ENCODE results near the gene DUSP2.

DNA sequence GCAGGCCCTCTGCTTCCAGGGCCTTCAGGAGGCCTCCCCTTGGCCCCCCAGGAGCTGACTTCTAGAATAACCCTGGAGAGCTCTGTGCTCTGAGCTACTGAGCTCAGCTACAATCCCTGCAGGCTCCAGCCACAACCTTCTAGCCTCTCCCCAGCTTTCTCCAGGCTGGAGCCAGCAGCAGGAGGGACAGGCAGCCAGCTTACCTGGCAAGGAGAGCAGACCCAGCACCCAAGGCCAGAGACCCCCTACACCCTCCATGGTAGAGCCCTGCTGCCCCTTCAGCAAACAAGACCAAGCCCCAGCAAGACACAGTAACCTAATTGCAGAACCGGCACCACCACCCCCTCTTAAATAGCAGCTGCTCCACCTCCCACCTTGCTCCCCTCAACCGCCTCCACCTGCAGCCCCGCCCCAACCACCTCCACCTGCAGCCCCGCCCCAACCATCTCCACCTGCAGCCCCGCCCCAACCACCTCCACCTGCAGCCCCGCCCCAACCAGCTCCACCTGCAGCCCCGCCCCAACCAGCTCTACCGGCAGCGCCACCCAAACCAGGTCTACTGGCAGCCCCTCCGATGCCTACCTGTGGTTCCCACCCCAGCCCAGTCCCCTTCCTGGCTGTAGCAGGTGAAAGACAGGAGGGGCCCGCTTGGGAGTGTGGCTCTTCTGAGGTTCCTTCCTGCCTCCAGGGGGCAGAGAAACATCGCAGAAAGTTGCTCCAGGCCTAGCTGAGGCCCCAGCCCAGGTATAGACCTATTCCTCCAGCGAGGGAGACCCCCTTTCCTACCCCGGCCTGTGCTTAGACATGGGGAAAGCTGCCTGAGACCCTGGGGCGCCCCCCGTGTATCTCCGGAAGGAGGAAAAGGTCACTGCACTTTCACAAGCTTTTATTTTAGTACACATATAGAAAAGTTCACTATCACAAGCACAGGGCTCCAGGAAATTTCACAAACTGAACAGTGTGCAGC, 6.8 kb downstream of the DUSP2 start, which contains the start of gene ASTL:
- TF ChIP-seq POLR2AphosphoS5 (IDR thresholded peaks at IDR 0.05; ENCODE audit: low read depth) = no peak
- TF ChIP-seq, protein P1, sequence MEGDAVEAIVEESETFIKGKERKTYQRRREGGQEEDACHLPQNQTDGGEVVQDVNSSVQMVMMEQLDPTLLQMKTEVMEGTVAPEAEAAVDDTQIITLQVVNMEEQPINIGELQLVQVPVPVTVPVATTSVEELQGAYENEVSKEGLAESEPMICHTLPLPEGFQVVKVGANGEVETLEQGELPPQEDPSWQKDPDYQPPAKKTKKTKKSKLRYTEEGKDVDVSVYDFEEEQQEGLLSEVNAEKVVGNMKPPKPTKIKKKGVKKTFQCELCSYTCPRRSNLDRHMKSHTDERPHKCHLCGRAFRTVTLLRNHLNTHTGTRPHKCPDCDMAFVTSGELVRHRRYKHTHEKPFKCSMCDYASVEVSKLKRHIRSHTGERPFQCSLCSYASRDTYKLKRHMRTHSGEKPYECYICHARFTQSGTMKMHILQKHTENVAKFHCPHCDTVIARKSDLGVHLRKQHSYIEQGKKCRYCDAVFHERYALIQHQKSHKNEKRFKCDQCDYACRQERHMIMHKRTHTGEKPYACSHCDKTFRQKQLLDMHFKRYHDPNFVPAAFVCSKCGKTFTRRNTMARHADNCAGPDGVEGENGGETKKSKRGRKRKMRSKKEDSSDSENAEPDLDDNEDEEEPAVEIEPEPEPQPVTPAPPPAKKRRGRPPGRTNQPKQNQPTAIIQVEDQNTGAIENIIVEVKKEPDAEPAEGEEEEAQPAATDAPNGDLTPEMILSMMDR (conservative IDR thresholded peaks at IDR 0.05; ENCODE audit: low read depth in 2 of 2) = peak; percentile 59 to 82
- no peak for TF ChIP-seq JUNB (IDR thresholded peaks at IDR 0.05; ENCODE audit: unreplicated experiment)
- TF ChIP-seq, protein P2, sequence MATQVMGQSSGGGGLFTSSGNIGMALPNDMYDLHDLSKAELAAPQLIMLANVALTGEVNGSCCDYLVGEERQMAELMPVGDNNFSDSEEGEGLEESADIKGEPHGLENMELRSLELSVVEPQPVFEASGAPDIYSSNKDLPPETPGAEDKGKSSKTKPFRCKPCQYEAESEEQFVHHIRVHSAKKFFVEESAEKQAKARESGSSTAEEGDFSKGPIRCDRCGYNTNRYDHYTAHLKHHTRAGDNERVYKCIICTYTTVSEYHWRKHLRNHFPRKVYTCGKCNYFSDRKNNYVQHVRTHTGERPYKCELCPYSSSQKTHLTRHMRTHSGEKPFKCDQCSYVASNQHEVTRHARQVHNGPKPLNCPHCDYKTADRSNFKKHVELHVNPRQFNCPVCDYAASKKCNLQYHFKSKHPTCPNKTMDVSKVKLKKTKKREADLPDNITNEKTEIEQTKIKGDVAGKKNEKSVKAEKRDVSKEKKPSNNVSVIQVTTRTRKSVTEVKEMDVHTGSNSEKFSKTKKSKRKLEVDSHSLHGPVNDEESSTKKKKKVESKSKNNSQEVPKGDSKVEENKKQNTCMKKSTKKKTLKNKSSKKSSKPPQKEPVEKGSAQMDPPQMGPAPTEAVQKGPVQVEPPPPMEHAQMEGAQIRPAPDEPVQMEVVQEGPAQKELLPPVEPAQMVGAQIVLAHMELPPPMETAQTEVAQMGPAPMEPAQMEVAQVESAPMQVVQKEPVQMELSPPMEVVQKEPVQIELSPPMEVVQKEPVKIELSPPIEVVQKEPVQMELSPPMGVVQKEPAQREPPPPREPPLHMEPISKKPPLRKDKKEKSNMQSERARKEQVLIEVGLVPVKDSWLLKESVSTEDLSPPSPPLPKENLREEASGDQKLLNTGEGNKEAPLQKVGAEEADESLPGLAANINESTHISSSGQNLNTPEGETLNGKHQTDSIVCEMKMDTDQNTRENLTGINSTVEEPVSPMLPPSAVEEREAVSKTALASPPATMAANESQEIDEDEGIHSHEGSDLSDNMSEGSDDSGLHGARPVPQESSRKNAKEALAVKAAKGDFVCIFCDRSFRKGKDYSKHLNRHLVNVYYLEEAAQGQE (IDR thresholded peaks at IDR 0.05; ENCODE audit: unreplicated experiment) = no peak

Measured in GM23338 (cell line).